ENCODE data around the gene KLF13.

The KLF13 gene

DNA sequence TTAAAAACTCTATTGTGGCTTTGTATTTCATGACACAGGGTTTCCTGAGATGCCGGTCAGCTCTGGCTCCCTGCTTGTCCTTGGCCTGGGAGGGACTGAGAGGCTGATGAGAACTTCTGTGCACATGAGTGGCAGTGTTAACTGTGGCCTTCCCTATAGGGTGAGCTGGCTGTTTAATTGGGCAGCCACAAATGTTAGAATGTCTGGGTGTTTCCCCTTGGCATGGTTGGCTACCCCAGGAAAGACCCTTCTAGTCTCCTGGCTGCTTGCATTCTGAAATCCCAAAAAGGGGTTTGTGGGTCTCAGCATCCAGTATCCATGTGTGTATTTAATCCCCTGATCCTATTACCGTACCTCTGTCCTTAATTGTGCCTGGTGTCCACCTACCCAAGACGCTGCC is 3.0 kb upstream of the KLF13 start:
- Histone ChIP-seq H3K9ac (ENCODE audit: low read length) (peak overlapping the region; percentile 96; the same call in 1 of the 2 replicates), H3K27ac (ENCODE audit: low read depth, low read length, poor library complexity, severe bottlenecking) (peak overlapping the region; percentile 93), H2AFZ (ENCODE audit: low read length) (no peak overlapping the region), H3K4me3 (ENCODE audit: low read depth, low read length, poor library complexity, severe bottlenecking) (peak overlapping the region; percentile 87), H4K20me1 (ENCODE audit: insufficient read depth, low read length) (no peaks in the 10 kb centered on the region), H3K27me3 (ENCODE audit: insufficient read depth, low read length) (no peaks in the 10 kb centered on the region), H3K9me2 (ENCODE audit: low read depth, low read length) (no peaks in the 10 kb centered on the region), H3K9me3 (ENCODE audit: low read length) (peaks cover 3% of the 10 kb centered on the region; the same call in 1 of the 2 replicates), H3K4me1 (ENCODE audit: insufficient read depth, low read length, severe bottlenecking) (peaks cover 48% of the 10 kb centered on the region), H3F3A (ENCODE audit: insufficient read depth, low read length) (no peaks in the 10 kb centered on the region), H3K79me2 (ENCODE audit: insufficient read depth, low read length) (no peaks in the 10 kb centered on the region), H3K4me2 (ENCODE audit: low read length) (peak overlapping the region; percentile 89; the same call in 1 of the 2 replicates), H3K36me3 (ENCODE audit: insufficient read depth, low read length) (peaks cover 4% of the 10 kb centered on the region)
- TF ChIP-seq, protein P1, sequence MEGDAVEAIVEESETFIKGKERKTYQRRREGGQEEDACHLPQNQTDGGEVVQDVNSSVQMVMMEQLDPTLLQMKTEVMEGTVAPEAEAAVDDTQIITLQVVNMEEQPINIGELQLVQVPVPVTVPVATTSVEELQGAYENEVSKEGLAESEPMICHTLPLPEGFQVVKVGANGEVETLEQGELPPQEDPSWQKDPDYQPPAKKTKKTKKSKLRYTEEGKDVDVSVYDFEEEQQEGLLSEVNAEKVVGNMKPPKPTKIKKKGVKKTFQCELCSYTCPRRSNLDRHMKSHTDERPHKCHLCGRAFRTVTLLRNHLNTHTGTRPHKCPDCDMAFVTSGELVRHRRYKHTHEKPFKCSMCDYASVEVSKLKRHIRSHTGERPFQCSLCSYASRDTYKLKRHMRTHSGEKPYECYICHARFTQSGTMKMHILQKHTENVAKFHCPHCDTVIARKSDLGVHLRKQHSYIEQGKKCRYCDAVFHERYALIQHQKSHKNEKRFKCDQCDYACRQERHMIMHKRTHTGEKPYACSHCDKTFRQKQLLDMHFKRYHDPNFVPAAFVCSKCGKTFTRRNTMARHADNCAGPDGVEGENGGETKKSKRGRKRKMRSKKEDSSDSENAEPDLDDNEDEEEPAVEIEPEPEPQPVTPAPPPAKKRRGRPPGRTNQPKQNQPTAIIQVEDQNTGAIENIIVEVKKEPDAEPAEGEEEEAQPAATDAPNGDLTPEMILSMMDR (IDR thresholded peaks at IDR 0.05; ENCODE audit: low read length) = no peak
- TF ChIP-seq EZH2 (IDR thresholded peaks at IDR 0.05; ENCODE audit: borderline replicate concordance, low read length) = no peak

DNA sequence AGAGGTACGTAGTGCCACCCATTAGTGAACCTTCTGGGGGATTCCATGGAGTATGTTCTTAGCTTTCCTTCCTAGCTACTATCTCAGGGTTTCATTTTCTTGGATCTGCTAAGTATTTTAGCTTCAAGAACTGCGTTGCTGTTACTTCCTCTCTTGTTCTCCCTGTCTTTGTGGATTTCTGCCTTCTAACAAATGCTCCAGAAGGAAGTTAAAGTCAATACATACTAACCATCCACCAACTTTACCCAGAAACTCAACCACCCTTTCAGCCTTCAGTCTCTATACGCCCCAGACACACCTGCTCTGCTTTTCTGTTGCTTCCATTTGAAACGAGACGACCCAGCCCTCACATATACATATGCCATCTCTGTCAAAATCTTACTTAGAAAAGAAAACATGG is 2.4 kb upstream of the KLF13 start:
- Histone ChIP-seq H4K20me1 (ENCODE audit: insufficient read depth, low read length) (no peaks in the 10 kb centered on the region), H3K4me2 (ENCODE audit: low read length) (peak overlapping the region; percentile 89), H3K36me3 (ENCODE audit: insufficient read depth, low read length) (peaks cover 4% of the 10 kb centered on the region), H3K9ac (ENCODE audit: low read length) (peak overlapping the region; percentile 96), H3K9me3 (ENCODE audit: low read length) (peaks cover 3% of the 10 kb centered on the region; the same call in 1 of the 2 replicates), H3K27me3 (ENCODE audit: insufficient read depth, low read length) (no peaks in the 10 kb centered on the region), H3K79me2 (ENCODE audit: insufficient read depth, low read length) (peaks cover 4% of the 10 kb centered on the region), H2AFZ (ENCODE audit: low read length) (no peak overlapping the region), H3K4me3 (ENCODE audit: low read depth, low read length, poor library complexity, severe bottlenecking) (peak overlapping the region; percentile 87), H3F3A (ENCODE audit: insufficient read depth, low read length) (no peaks in the 10 kb centered on the region), H3K27ac (ENCODE audit: low read depth, low read length, poor library complexity, severe bottlenecking) (peak overlapping the region; percentile 93), H3K9me2 (ENCODE audit: low read depth, low read length) (no peaks in the 10 kb centered on the region), H3K4me1 (ENCODE audit: insufficient read depth, low read length, severe bottlenecking) (peaks cover 43% of the 10 kb centered on the region)
- TF ChIP-seq EZH2 (IDR thresholded peaks at IDR 0.05; ENCODE audit: borderline replicate concordance, low read length) = no peak
- TF ChIP-seq, protein P1 (IDR thresholded peaks at IDR 0.05; ENCODE audit: low read length) = no peak

DNA sequence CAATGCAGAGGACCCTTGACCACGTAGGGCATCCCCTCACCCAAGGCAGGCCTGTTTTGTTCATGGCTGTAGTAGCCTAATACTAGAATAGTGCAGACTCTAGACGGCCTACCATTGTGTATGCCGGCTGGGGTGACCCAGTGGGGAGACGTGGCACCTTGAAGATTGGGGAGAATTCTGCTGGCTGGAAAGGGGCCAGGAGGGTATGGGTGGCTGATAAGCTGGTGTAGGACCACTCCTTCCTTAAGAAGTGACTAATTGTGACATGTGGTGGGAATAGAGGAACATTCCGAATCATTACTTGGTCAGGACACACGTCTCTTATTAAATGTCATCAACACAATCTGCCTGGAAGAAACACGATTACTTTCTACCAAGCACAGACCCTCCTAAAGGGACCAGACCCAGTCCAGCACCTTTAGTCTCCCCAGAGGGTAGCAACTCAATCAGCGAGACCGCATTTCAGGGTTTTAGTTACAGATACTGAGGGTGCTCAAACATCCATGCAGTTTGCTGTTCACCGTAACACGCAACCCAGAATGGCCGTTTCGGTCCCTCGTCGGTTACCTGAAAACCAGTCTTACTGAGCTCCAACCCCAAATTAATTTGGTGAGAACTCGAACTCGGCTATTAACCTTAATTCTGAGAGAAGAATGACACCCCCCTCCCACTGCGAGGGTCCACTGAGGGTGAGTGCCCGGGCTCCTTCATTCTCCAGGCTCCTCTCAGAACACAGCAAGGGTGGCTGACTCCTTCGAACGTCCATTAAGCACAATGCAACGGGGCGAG is 1.6 kb upstream of the KLF13 start:
- H3K4me1 ChIP-seq (ENCODE audit: insufficient read depth, low read length, severe bottlenecking) = peaks cover 42% of the 10 kb centered on the region
- peak overlapping the region; percentile 96 for H3K9ac ChIP-seq (ENCODE audit: low read length)
- no peak overlapping the region for H2AFZ ChIP-seq (ENCODE audit: low read length)
- H3F3A ChIP-seq (ENCODE audit: insufficient read depth, low read length) = no peaks in the 10 kb centered on the region
- peaks cover 12% of the 10 kb centered on the region for H3K79me2 ChIP-seq (ENCODE audit: insufficient read depth, low read length)
- H3K4me3 ChIP-seq (ENCODE audit: low read depth, low read length, poor library complexity, severe bottlenecking) = peak overlapping the region; percentile 87
- peak overlapping the region; percentile 93 for H3K27ac ChIP-seq (ENCODE audit: low read depth, low read length, poor library complexity, severe bottlenecking)
- H3K9me2 ChIP-seq (ENCODE audit: low read depth, low read length) = no peaks in the 10 kb centered on the region
- no peaks in the 10 kb centered on the region for H4K20me1 ChIP-seq (ENCODE audit: insufficient read depth, low read length)
- no peak for TF ChIP-seq EZH2 (IDR thresholded peaks at IDR 0.05; ENCODE audit: borderline replicate concordance, low read length)
- TF ChIP-seq, protein P1 (IDR thresholded peaks at IDR 0.05; ENCODE audit: low read length) = no peak
- H3K27me3 ChIP-seq (ENCODE audit: insufficient read depth, low read length) = no peaks in the 10 kb centered on the region
- H3K4me2 ChIP-seq (ENCODE audit: low read length) = peak overlapping the region; percentile 89
- peaks cover 3% of the 10 kb centered on the region; the same call in 1 of the 2 replicates for H3K9me3 ChIP-seq (ENCODE audit: low read length)
- H3K36me3 ChIP-seq (ENCODE audit: insufficient read depth, low read length) = peaks cover 8% of the 10 kb centered on the region

All from OCI-LY1 (cell line).